T-cell (primary cell): ENCODE measurements around the gene RNU6-9. TPM values are rescaled to one million over a fixed set of nuclear protein-coding genes. Genes with fewer than 3 reads are reported as not detected.
A peak's percentile ranks its signal among the peaks of the same experiment; 100 is the strongest.

Source experiments
- ATAC-seq, 4 experiments: fragments of 200-7000 bp in 3 of 4; fragments of 150-1000 bp in 1 of 4; cut with Tn5 transposase; replicated peaks in 1 of 4; 1 replicate in 3 of 4; 2 replicates in 1 of 4; pipeline ENCODE4 v1.10.0; 2021; ENCODE audit warnings: moderate library complexity in 3 of 4, mild to moderate bottlenecking in 2 of 4, moderate number of reproducible peaks in 1 of 4
- CTCF ChIA-PET, 2 donors: fragments of 300-600 bp; sonication (Branson Sonifier 250); formaldehyde crosslinking; loops; one replicate each; lab custom pipeline; 2022; ENCODE audit warnings: antibody characterized with exemption in 2 of 2; lab: Charles Lee
- POLR2A ChIA-PET, 2 donors: fragments of 300-600 bp; sonication (Branson Sonifier 250); formaldehyde crosslinking; loops; one replicate each; lab custom pipeline; 2022; ENCODE audit warnings: antibody characterized with exemption in 2 of 2; lab: Charles Lee
- DNase-seq, 35 experiments: peaks; one replicate each; pipeline versions ENCODE4 v3.0.0 to v3.0.0-alpha.2; 2013 to 2023
- H3K27ac ChIP-seq: one replicate; pipeline ENCODE4 v1.5.1; 2013; ENCODE audit warnings: low read length
- H3K27me3 ChIP-seq, 2 experiments: replicated peaks in 1 of 2; 1 replicate in 1 of 2; 2 replicates in 1 of 2; pipeline versions ENCODE4 v1.6.1 to v1.7.0; 2013; ENCODE audit warnings: low read length in 1 of 2, mixed read lengths in 1 of 2; ENCODE audit not compliant: control insufficient read depth in 2 of 2, insufficient read depth in 2 of 2; ENCODE audit errors: extremely low read depth in 1 of 2
- H3K36me3 ChIP-seq, 2 donors: 1 replicate in 1 of 2; 2 replicates in 1 of 2; pipeline versions ENCODE4 v1.6.1 to v1.7.0; 2013; ENCODE audit warnings: low read length in 1 of 2; ENCODE audit not compliant: control insufficient read depth in 2 of 2, insufficient read depth in 1 of 2; ENCODE audit errors: extremely low read depth in 1 of 2
- H3K4me1 ChIP-seq, 2 experiments: 1 replicate in 1 of 2; 2 replicates in 1 of 2; pipeline versions ENCODE4 v1.6.1 to v1.7.0; 2013; ENCODE audit warnings: low read length in 2 of 2, mixed read lengths in 1 of 2; ENCODE audit not compliant: insufficient read depth in 2 of 2, control insufficient read depth in 1 of 2; ENCODE audit errors: extremely low read depth in 1 of 2
- H3K4me3 ChIP-seq, 2 donors: 1 replicate in 1 of 2; 2 replicates in 1 of 2; pipeline versions ENCODE4 v1.5.1 to v1.7.0; 2013; ENCODE audit warnings: mild to moderate bottlenecking in 2 of 2, low read length in 1 of 2, moderate library complexity in 1 of 2; ENCODE audit not compliant: control insufficient read depth in 1 of 2; ENCODE audit errors: extremely low read depth in 1 of 2
- H3K9me3 ChIP-seq: 2 replicates; pipeline ENCODE4 v1.7.0; 2013
- H3K27ac Mint-ChIP-seq, 2 donors: one replicate each; pipeline ENCODE4 v1.8.0; 2020 to 2021; ENCODE audit warnings: mild to moderate bottlenecking in 2 of 2, mixed read lengths in 2 of 2
- H3K27me3 Mint-ChIP-seq, 2 donors: one replicate each; pipeline ENCODE4 v1.8.0; 2021 to 2022; ENCODE audit warnings: mixed read lengths in 2 of 2
- H3K36me3 Mint-ChIP-seq: one replicate; pipeline ENCODE4 v1.8.0; 2021; ENCODE audit warnings: mixed read lengths
- H3K4me1 Mint-ChIP-seq, 3 donors: one replicate each; pipeline ENCODE4 v1.8.0; 2020 to 2022; ENCODE audit warnings: mixed read lengths in 3 of 3, mild to moderate bottlenecking in 1 of 3
- H3K4me3 Mint-ChIP-seq, 3 donors: one replicate each; pipeline ENCODE4 v1.8.0; 2020 to 2022; ENCODE audit warnings: mild to moderate bottlenecking in 3 of 3, mixed read lengths in 3 of 3, moderate library complexity in 3 of 3
- H3K9me3 Mint-ChIP-seq, 3 donors: one replicate each; pipeline ENCODE4 v1.8.0; 2020 to 2022; ENCODE audit warnings: mixed read lengths in 3 of 3
- WGBS: methylation state at CpG from one replicate; pipeline ENCODE4 v1.1.5; 2013; ENCODE audit warnings: missing lambda C conversion rate; ENCODE audit not compliant: insufficient coverage; 5-methylcytosine and 5-hydroxymethylcytosine counted together
- total RNA-seq, 35 experiments: library from RNA in 6 of 35; stranded (reverse) in 6 of 35; fragments of 120-200 nt in 1 of 35; gene quantifications; one replicate each; pipeline versions ENCODE4 v1.2.1 to v1.2.4 and lab custom pipeline; 2013 to 2026

The RNU6-9 gene
- total RNA-seq, 5 donors from 2014 or later (not counting 1 experiment from before 2014, with no cell fraction given) = not detected

- H3K4me1 Mint-ChIP-seq = peaks cover 28 to 37% (median 36%) of the 10 kb centered on the region in 3 donors
- ChIA-PET CTCF (interaction anchor here in 1 of 2 donors (1.1 kb wide), 1 partner anchor 57 kb away, joined by 3 read pairs; no protein-coding TSS in a partner anchor), POLR2A (no interaction called here)
- H3K27me3 ChIP-seq = no peaks in the 10 kb centered on the region
- no peaks in the 10 kb centered on the region for H3K9me3 ChIP-seq
- peaks cover 0 to 9% of the 10 kb centered on the region in 2 donors for H3K36me3 ChIP-seq
- peaks cover 0 to 40% of the 10 kb centered on the region in 2 experiments for H3K4me1 ChIP-seq
- no peak overlapping the region for H3K27ac Mint-ChIP-seq
- no peak overlapping the region for H3K27ac ChIP-seq
- no peak for DNase-seq
- ATAC-seq = no peak
- 100% methylated on average over 18 of the region's 22 CpGs for WGBS
- H3K36me3 Mint-ChIP-seq = peaks cover 5% of the 10 kb centered on the region
- H3K27me3 Mint-ChIP-seq = no peaks in the 10 kb centered on the region
- no peak overlapping the region for H3K4me3 ChIP-seq
- H3K4me3 Mint-ChIP-seq = peak overlapping the region in 2 of 3 donors; percentile 28 to 76
- peaks cover 0 to 3% (median 0%) of the 10 kb centered on the region in 3 donors for H3K9me3 Mint-ChIP-seq
These were observed 46.2 kb downstream of the RNU6-9 start for GRCh38 chr19:939439-939838.

- Histone ChIP-seq H3K27ac (no peak overlapping the region), H3K4me3 (no peak overlapping the region), H3K4me1 (peaks cover 0 to 40% of the 10 kb centered on the region in 2 experiments), H3K27me3 (no peaks in the 10 kb centered on the region), H3K36me3 (peaks cover 0 to 9% of the 10 kb centered on the region in 2 donors), H3K9me3 (no peaks in the 10 kb centered on the region)
- Mint-ChIP-seq H3K9me3 (peaks cover 0 to 3% (median 0%) of the 10 kb centered on the region in 3 donors), H3K27ac (peak overlapping the region; percentile 71 to 85), H3K27me3 (no peaks in the 10 kb centered on the region), H3K4me1 (peaks cover 28 to 37% (median 36%) of the 10 kb centered on the region in 3 donors), H3K4me3 (peak overlapping the region; percentile 74 to 80 (median 76)), H3K36me3 (peaks cover 5% of the 10 kb centered on the region)
- ChIA-PET POLR2A (no interaction called here), CTCF (no interaction called here)
- no peak for DNase-seq
- 97% methylated on average over 4 of the region's 7 CpGs for WGBS
- no peak for ATAC-seq
These were observed 46.6 kb downstream of the RNU6-9 start for GRCh38 chr19:939922-940321.

- H3K27ac Mint-ChIP-seq = peak overlapping the region; percentile 71 to 85
- peaks cover 28 to 37% (median 34%) of the 10 kb centered on the region in 3 donors for H3K4me1 Mint-ChIP-seq
- peaks cover 0 to 40% of the 10 kb centered on the region in 2 experiments for H3K4me1 ChIP-seq
- H3K9me3 Mint-ChIP-seq = peaks cover 0 to 3% (median 0%) of the 10 kb centered on the region in 3 donors
- CTCF ChIA-PET = no interaction called here
- peaks cover 0 to 9% of the 10 kb centered on the region in 2 donors for H3K36me3 ChIP-seq
- peak overlapping the region in 1 of 2 donors; percentile 42 for H3K4me3 ChIP-seq
- peak overlapping the region; percentile 70 for H3K27ac ChIP-seq
- no peaks in the 10 kb centered on the region for H3K27me3 ChIP-seq
- H3K36me3 Mint-ChIP-seq = peaks cover 5% of the 10 kb centered on the region
- peak overlapping the region; percentile 74 to 80 (median 76) for H3K4me3 Mint-ChIP-seq
- H3K9me3 ChIP-seq = no peaks in the 10 kb centered on the region
- no peaks in the 10 kb centered on the region for H3K27me3 Mint-ChIP-seq
- 9% methylated on average over 64 of the region's 64 CpGs for WGBS
- POLR2A ChIA-PET = no interaction called here
- ATAC-seq (peak; percentile 77 to 86 (median 80)), DNase-seq (peak; percentile 43 to 89 (median 65))
These were observed 47.5 kb downstream of the RNU6-9 start for GRCh38 chr19:940591-941291.

GRCh38 chr19:941292-942132 is 48.2 kb downstream of the RNU6-9 start:
- Mint-ChIP-seq H3K36me3 (peaks cover 5% of the 10 kb centered on the region), H3K4me3 (peak overlapping the region; percentile 60 to 76 (median 76)), H3K27ac (peak overlapping the region; percentile 39 to 69), H3K9me3 (peaks cover 0 to 3% (median 0%) of the 10 kb centered on the region in 3 donors), H3K4me1 (peaks cover 28 to 37% (median 31%) of the 10 kb centered on the region in 3 donors), H3K27me3 (no peaks in the 10 kb centered on the region)
- ATAC-seq (peak in 1 of 4 experiments; percentile 9), DNase-seq (no peak)
- Histone ChIP-seq H3K27ac (peak overlapping the region; percentile 44), H3K4me1 (peaks cover 0 to 40% of the 10 kb centered on the region in 2 experiments), H3K27me3 (no peaks in the 10 kb centered on the region), H3K36me3 (peaks cover 0 to 9% of the 10 kb centered on the region in 2 donors), H3K4me3 (peak overlapping the region in 1 of 2 donors; percentile 42), H3K9me3 (no peaks in the 10 kb centered on the region)
- POLR2A ChIA-PET = no interaction called here
- CTCF ChIA-PET = no interaction called here
- 81% methylated on average over 43 of the region's 45 CpGs for WGBS

GRCh38 chr19:942133-942645 is 48.9 kb downstream of the RNU6-9 start:
- ChIA-PET CTCF (no interaction called here), POLR2A (no interaction called here)
- H3K36me3 ChIP-seq = peaks cover 0 to 9% of the 10 kb centered on the region in 2 donors
- DNase-seq (no peak), ATAC-seq (no peak)
- H3K9me3 ChIP-seq = no peaks in the 10 kb centered on the region
- H3K27me3 ChIP-seq = no peaks in the 10 kb centered on the region
- Mint-ChIP-seq H3K27ac (no peak overlapping the region), H3K4me3 (peak overlapping the region in 1 of 3 donors; percentile 76), H3K4me1 (peaks cover 23 to 32% (median 26%) of the 10 kb centered on the region in 3 donors), H3K36me3 (peaks cover 5% of the 10 kb centered on the region), H3K27me3 (no peaks in the 10 kb centered on the region), H3K9me3 (peaks cover 0 to 3% (median 0%) of the 10 kb centered on the region in 3 donors)
- 96% methylated on average over 30 of the region's 32 CpGs for WGBS
- H3K27ac ChIP-seq = no peak overlapping the region
- peaks cover 0 to 37% of the 10 kb centered on the region in 2 experiments for H3K4me1 ChIP-seq
- no peak overlapping the region for H3K4me3 ChIP-seq
